Neural progenitor cell (in vitro differentiated cells): ENCODE measurements around the gene COX19. TPM values are rescaled to one million over a fixed set of nuclear protein-coding genes. Genes with fewer than 3 reads are reported as not detected.

Experiments used
- DNase-seq: peaks from one replicate; pipeline ENCODE4 v3.0.0-alpha.2; 2016; ENCODE audit warnings: low spot score
- H2AFZ ChIP-seq: fragments of 200-600 bp; sonication (generic); replicated peaks from 2 replicates; pipeline ENCODE4 v1.6.1; 2016; ENCODE audit warnings: antibody characterized with exemption
- H3F3A ChIP-seq: fragments of 200-600 bp; sonication (generic); 2 replicates; pipeline ENCODE4 v1.6.1; 2016; ENCODE audit warnings: antibody characterized with exemption, low read depth
- H3K27ac ChIP-seq: fragments of 200-600 bp; sonication (generic); 2 replicates; pipeline ENCODE4 v1.5.1; 2016; ENCODE audit warnings: mild to moderate bottlenecking
- H3K27me3 ChIP-seq: fragments of 200-600 bp; sonication (generic); 2 replicates; pipeline ENCODE4 v1.6.1; 2016; ENCODE audit warnings: mild to moderate bottlenecking, moderate library complexity
- H3K36me3 ChIP-seq: fragments of 200-600 bp; sonication (generic); 2 replicates; pipeline ENCODE4 v1.5.1; 2016
- H3K4me1 ChIP-seq: fragments of 200-600 bp; sonication (generic); 2 replicates; pipeline ENCODE4 v1.6.1; 2016; ENCODE audit warnings: mixed run types
- H3K4me2 ChIP-seq: fragments of 200-600 bp; sonication (generic); 2 replicates; pipeline ENCODE4 v1.6.1; 2016
- H3K4me3 ChIP-seq: fragments of 200-600 bp; sonication (generic); 2 replicates; pipeline ENCODE4 v1.5.1; 2016
- H3K79me2 ChIP-seq: fragments of 200-600 bp; sonication (generic); 2 replicates; pipeline ENCODE4 v1.6.1; 2016; ENCODE audit warnings: low read depth
- H3K9ac ChIP-seq: fragments of 200-600 bp; sonication (generic); 2 replicates; pipeline ENCODE4 v1.6.1; 2016
- H3K9me3 ChIP-seq: fragments of 200-600 bp; sonication (generic); 2 replicates; pipeline ENCODE4 v1.5.1; 2016; ENCODE audit warnings: low read depth
- H4K20me1 ChIP-seq: fragments of 200-600 bp; sonication (generic); 2 replicates; pipeline ENCODE4 v1.6.1; 2016; ENCODE audit warnings: low read depth
- H3K27ac Mint-ChIP-seq: 3 replicates; pipeline ENCODE4 v1.8.0; 2021; ENCODE audit warnings: mixed read lengths
- H3K27me3 Mint-ChIP-seq: 2 replicates; pipeline ENCODE4 v1.8.0; 2022; ENCODE audit warnings: low read depth, mild to moderate bottlenecking, inconsistent platforms, moderate library complexity, mixed read lengths; ENCODE audit not compliant: insufficient read depth
- H3K36me3 Mint-ChIP-seq: 3 replicates; pipeline ENCODE4 v1.8.0; 2021; ENCODE audit warnings: mixed read lengths
- H3K4me1 Mint-ChIP-seq: 3 replicates; pipeline ENCODE4 v1.8.0; 2021; ENCODE audit warnings: mixed read lengths
- H3K4me3 Mint-ChIP-seq: 3 replicates; pipeline ENCODE4 v1.8.0; 2021; ENCODE audit warnings: mild to moderate bottlenecking, moderate library complexity, mixed read lengths
- H3K9me3 Mint-ChIP-seq: 3 replicates; pipeline ENCODE4 v1.8.0; 2020; ENCODE audit warnings: mixed read lengths
- CTCF ChIP-seq: fragments of 200-600 bp; sonication (generic); IDR thresholded peaks from 2 replicates; pipeline ENCODE4 v1.5.1; 2017; ENCODE audit warnings: antibody characterized with exemption, mild to moderate bottlenecking
- EZH2 ChIP-seq: fragments of 200-600 bp; sonication (generic); IDR thresholded peaks from 2 replicates; pipeline ENCODE4 v1.6.1; 2017; ENCODE audit warnings: antibody characterized with exemption, mild to moderate bottlenecking, moderate library complexity
- EZH2phosphoT487 ChIP-seq: fragments of 200-600 bp; sonication (generic); IDR thresholded peaks from 2 replicates; pipeline ENCODE4 v1.6.1; 2017; ENCODE audit warnings: antibody characterized with exemption
- total RNA-seq: library from RNA; depleted of rRNA; stranded (reverse); fragments of >200 nt; gene quantifications from 2 replicates; pipeline ENCODE4 v1.2.3, GENCODE V29; 2015; ENCODE audit warnings: low replicate concordance

COX19 gene
- total RNA-seq, 1 donor from 2014 or later = 15.1 TPM

- Histone ChIP-seq H3K79me2 (no peaks in the 10 kb centered on the region), H3K36me3 (no peaks in the 10 kb centered on the region), H3K9ac (no peak overlapping the region), H3K4me2 (no peak overlapping the region), H3K27me3 (no peaks in the 10 kb centered on the region), H3F3A (no peaks in the 10 kb centered on the region), H2AFZ (no peak overlapping the region), H3K4me1 (no peaks in the 10 kb centered on the region), H4K20me1 (no peaks in the 10 kb centered on the region), H3K27ac (no peak overlapping the region), H3K4me3 (no peak overlapping the region), H3K9me3 (no peaks in the 10 kb centered on the region)
- Mint-ChIP-seq H3K27me3 (peaks cover 6% of the 10 kb centered on the region), H3K27ac (peak overlapping the region; percentile 34), H3K4me3 (no peak overlapping the region), H3K4me1 (peaks cover 3% of the 10 kb centered on the region), H3K36me3 (no peaks in the 10 kb centered on the region), H3K9me3 (no peaks in the 10 kb centered on the region)
- DNase-seq = no peak
- TF ChIP-seq EZH2phosphoT487 = no peak
- TF ChIP-seq CTCF = no peak
- no peak for TF ChIP-seq EZH2
These were observed 48.2 kb downstream of the COX19 start for GRCh38 chr7:927031-927671.

- no peaks in the 10 kb centered on the region for H3K79me2 ChIP-seq
- H3K36me3 ChIP-seq = no peaks in the 10 kb centered on the region
- no peaks in the 10 kb centered on the region for H3K27me3 ChIP-seq
- Mint-ChIP-seq H3K27me3 (peaks cover 6% of the 10 kb centered on the region), H3K36me3 (no peaks in the 10 kb centered on the region), H3K4me3 (no peak overlapping the region), H3K27ac (no peak overlapping the region), H3K4me1 (peaks cover 3% of the 10 kb centered on the region), H3K9me3 (no peaks in the 10 kb centered on the region)
- H4K20me1 ChIP-seq = no peaks in the 10 kb centered on the region
- no peak overlapping the region for H3K4me2 ChIP-seq
- TF ChIP-seq EZH2phosphoT487 = no peak
- TF ChIP-seq CTCF = no peak
- no peak for TF ChIP-seq EZH2
- H2AFZ ChIP-seq = no peak overlapping the region
- H3K9ac ChIP-seq = no peak overlapping the region
- no peak for DNase-seq
- H3K9me3 ChIP-seq = no peaks in the 10 kb centered on the region
- no peaks in the 10 kb centered on the region for H3F3A ChIP-seq
- no peaks in the 10 kb centered on the region for H3K4me1 ChIP-seq
- no peak overlapping the region for H3K4me3 ChIP-seq
- H3K27ac ChIP-seq = no peak overlapping the region
These were observed 49.0 kb downstream of the COX19 start for GRCh38 chr7:926061-927030.

- Mint-ChIP-seq H3K9me3 (no peaks in the 10 kb centered on the region), H3K4me1 (peaks cover 3% of the 10 kb centered on the region), H3K4me3 (no peak overlapping the region), H3K27me3 (peaks cover 6% of the 10 kb centered on the region), H3K36me3 (no peaks in the 10 kb centered on the region), H3K27ac (no peak overlapping the region)
- Histone ChIP-seq H3K4me1 (no peaks in the 10 kb centered on the region), H3K4me3 (no peak overlapping the region), H3K9ac (no peak overlapping the region), H3F3A (no peaks in the 10 kb centered on the region), H3K4me2 (no peak overlapping the region), H2AFZ (no peak overlapping the region), H4K20me1 (no peaks in the 10 kb centered on the region), H3K27ac (no peak overlapping the region), H3K79me2 (no peaks in the 10 kb centered on the region), H3K36me3 (no peaks in the 10 kb centered on the region), H3K9me3 (no peaks in the 10 kb centered on the region), H3K27me3 (no peaks in the 10 kb centered on the region)
- no peak for DNase-seq
- no peak for TF ChIP-seq EZH2
These were observed 49.7 kb downstream of the COX19 start for GRCh38 chr7:925601-926000.
